ENCODE measurements around the gene TMEM158.

The TMEM158 gene

DNA sequence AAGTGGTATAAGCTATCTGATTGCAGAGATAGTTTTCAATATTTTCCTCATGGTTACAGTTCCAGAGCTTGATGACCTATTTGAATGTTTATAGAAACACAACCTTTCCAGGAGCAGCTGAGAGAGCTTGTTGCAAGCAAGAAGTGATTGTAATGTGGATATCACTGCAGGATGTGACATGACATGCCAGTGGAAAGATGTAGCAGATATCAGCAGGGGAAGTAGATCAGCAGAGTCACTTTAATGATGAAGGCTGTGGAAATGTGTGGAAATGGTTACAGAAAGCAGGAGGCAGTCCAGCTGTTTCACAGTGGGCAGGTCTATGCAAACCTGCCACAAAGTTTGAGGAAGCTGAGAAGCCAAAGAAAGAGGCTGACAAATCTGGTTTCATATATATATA is 21.0 kb downstream of the TMEM158 start:
- no peak for DNase-seq

- no peak for DNase-seq
Observed at GRCh38 chr3:45204136-45204535, 22.0 kb downstream of the TMEM158 start.

- no peak for DNase-seq
Observed at GRCh38 chr3:45199837-45200648, 26.0 kb downstream of the TMEM158 start.

- no peak for DNase-seq
Observed at GRCh38 chr3:45198264-45199260, 27.5 kb downstream of the TMEM158 start.

DNA sequence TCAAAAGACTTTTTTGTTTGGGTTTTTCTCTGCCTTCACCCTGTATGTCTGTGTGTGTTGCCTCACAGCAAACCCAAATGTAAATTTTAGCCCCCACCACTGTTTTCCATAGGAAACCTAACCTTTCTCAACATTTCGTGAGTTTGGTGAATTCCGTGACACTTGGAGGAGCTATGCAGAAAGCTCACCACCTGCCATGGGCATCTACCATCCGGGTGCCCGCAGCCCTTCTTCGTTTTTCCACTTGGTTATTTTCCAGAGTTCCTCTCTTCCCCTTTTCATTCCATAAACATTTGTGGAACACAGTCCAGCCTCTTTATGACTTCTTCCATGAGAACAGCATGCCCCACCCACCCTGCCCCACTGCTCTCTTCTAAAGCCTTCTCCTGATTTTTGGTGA is 31.3 kb downstream of the TMEM158 start:
- DNase-seq, result no peak

DNA sequence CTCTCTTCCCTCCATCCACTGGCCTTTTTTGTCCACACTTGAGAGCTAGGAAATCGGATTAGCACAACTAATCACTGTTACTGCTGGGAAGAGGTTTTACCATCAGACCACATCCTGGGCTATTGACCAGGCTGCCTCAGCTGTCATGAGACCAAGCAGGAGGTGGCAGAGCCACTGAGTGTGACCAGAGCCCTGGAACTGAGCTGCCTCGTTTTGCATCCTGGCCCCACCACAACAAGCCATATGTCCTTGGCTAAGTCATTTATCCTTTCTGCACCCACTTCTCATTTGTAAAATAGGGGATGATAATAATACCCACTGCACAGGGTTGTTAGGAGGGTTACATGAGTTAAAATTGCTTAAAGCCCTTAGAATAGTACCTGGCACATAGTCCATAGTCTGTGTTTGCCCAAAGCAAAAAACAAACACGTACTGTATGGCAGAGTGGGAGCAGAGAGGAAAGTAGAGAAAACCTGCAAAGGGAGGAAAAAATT is 34.1 kb downstream of the TMEM158 start:
- no peak for DNase-seq

DNA sequence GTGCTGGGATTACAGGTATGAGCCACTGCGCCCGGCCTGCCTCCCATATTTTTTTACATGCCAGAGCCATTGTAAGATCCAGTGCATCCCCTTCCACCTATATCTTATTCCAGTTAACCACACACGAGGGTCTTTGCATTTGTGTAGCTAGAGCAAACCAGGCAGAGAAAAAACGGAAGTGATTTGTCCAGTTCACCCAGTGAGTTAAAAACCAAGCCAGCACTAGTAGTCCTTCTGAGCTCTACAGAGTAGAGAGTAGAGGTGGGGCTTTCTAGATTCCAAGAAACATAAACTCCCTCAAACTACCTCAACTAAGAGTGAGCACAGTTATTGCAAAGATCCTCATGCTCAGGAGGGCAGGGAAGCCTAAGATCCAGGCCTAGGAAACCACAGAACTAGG is 34.7 kb downstream of the TMEM158 start:
- DNase-seq, result no peak

- no peak for DNase-seq
Observed at GRCh38 chr3:45188719-45189659, 37.1 kb downstream of the TMEM158 start.

GRCh38 chr3:45187694-45188141 is 38.4 kb downstream of the TMEM158 start:
- DNase-seq, result no peak

DNA sequence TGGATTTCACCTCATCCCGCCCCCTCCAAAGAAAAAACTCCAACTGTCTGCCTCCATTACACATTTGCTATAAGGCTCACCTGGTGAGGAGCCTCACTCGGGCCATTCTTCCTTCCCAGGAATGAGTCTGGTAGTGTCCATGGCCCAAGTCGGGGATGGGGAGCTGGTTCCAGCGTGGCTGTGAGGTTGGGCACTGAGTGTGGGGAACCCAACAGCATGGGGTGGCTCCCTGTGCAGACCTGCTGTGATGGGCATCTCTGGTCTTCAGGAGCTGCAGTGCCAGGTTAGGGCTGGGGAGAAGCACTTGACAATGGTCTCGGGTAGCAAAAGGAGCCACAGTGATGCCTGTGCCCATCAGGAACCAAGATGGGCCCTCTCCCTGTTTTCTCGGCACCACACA is 39.2 kb downstream of the TMEM158 start:
- DNase-seq, result no peak

- DNase-seq, result no peak
Observed at GRCh38 chr3:45185461-45185860, 40.6 kb downstream of the TMEM158 start.

DNA sequence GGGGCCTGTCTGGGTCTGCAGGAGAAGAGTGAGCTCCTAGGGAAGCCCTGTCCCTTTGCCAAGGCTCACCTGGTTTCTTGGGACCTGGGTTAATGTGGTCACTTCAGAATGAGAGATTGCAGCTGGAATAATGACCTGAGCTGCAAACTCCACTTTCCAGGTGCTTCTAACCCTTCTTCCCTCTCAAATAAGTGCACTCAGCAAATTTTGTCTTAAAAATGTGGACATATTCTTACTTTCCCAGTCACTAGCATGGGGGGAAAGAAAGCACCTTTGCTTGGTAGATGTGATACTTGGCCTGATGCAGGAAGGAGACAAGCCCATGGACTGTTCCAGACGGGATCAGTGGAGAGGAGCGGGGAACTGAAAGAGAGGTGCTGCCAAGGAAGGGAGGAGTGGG is 41.0 kb downstream of the TMEM158 start:
- no peak for DNase-seq

DNA sequence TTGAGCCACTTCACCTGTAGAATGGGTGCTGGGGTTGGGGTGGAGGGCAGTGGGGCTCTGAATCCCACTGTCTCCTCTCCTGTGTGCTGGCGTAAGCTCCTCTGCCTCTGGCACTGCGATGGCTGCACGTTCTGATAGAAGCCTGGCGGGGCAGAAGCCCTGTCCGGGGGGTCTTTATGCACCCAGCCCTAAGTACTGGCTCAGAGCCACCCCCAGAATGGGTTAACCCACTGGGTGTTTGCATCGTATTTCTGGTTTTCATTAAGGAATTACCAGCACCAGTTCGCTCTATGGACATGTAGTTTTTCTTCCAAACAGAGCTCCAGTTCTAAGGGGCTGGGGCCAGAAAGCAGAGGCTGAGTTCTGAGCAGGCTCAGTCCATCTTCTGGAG is 42.2 kb downstream of the TMEM158 start:
- DNase-seq, result no peak

DNA sequence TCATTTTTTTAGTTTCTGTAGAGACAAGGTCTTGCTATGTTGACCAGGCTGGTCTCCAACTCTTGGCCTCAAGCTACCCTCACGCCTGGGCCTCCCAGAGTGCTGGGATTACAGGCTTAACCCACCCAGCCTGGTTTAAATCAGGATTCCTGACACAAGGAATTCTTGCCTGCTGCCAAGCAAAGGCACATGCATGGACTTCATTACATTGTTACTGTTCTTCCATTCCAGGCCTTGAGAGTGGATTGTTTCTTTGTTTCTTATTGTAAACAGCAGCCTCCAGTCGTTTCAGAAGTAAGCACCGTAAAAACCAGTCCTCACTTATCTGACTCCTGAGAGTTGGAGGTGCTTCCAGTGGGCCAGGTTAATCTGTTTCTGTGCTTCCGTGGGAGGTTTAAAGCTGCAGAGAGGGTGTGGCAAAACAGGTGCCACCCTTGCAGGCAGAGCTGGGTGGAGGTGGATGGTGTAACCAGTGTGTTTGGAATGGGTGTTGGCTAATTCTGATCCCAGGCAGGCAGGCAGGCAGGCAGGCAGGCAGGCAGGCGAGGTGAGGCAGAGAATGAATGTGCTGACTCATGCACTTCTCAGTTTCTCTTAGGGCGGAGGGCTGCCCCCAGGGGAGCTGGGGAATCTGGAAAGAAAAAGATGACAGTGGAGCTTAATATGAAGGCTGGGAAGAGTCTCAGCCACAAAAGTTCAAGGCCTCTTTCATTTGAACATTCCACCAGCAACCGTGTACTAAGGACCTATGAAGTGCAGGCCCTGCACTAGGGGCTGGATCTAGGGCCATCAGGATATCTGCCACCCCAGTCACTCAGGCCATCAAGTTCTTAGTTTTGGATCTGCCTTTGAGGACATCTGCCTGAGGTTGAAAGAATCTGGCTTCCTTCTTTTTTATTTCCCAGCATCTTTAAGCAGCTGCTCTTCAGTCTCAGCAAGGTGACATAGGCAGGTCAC is 42.9 kb downstream of the TMEM158 start:
- peak in 1 of 58 donors; percentile 57 for DNase-seq

GRCh38 chr3:45181496-45181895 is 44.6 kb downstream of the TMEM158 start:
- no peak for DNase-seq

GRCh38 chr3:45180899-45181298 is 45.2 kb downstream of the TMEM158 start:
- DNase-seq, result no peak

DNA sequence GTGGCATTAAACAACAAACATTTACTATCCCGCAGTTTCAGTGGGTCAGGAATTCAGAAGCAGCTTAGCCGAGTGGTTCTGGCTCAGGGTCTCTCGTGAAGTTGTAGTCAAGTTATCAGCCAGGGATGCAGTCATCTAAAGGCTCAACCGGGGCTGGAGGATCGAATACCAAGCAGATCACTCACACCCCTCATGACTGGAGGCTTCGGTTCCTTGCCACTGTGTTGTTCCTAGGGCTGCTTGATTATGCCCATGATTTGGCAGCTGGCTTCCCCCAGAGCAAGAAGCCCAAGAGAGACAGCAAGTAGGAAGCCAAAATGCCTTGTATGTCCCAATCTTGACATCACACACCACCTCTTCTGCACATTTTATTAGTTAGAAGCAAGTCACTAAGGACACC is 46.0 kb downstream of the TMEM158 start:
- DNase-seq, result no peak

DNA sequence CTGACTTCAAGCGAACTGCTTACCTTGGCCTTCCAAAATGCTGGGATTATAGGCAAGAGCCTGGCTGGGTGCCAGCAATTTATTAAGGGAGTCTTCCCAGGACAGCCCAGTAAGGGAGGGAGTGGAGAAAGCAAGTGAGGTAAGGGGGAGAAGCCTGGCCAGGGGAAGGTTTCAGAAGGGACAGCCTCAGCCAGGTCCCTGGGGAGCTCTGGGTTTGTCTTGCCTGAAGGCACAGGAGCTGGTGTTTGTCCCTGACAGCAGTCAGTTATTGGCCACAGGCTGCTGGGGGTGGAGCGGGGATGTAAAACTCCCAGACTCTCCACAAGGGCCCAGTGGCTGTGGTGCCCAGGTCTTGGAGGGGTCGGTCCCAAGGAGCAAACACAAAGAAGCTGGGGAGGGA is 46.9 kb downstream of the TMEM158 start:
- DNase-seq, result no peak

DNA sequence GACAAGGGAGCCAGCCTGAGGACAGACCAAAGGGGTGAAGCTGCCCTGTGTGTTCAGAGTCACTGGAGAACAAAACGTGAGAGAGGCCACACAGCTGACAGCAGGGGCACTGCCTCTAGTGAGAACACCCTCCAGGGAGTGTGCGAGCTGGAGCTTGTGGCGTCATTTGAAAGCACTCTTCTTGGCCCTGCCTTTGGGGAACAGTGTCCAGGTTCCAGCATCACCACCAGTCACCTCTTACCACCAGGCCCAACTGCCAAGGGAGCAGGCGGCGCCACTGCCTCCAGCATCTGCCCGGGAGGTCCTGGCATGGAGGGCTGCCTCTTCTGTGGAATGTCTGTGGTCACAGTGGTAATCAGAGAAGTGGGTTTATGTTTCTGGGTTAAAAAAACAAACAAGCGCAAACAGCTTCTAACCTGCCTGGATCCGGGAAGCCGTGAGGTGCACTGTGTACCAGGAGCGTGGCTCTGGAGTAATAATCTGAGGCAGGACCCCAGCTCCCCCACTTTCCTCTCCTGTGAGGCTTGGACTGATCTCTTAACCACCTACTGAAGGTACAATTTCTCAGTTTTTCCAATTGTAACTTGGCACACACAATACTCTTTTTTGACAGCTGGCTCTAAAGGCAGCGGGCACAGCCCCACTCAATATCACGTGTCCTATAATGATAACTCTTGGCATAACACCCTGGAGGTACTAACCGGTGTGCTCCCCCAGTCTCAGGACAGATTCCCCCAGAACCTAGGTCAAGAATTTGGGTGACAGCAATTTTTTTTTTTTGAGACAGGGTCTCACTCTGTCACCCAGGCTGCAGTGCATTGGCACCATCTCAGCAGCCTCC is 47.7 kb downstream of the TMEM158 start:
- DNase-seq, result no peak
